Measurements from ENCODE around the gene PRKCSH. TPM values are rescaled to one million over a fixed set of nuclear protein-coding genes. Genes with fewer than 3 reads are reported as not detected.
A peak's percentile ranks its signal among the peaks of the same experiment; 100 is the strongest.
"Not testable (repeated sequence)": the region's sequence is repeated elsewhere in the genome, so short reads cannot be mapped to it uniquely, and the experiment has no call there.

PRKCSH gene, protein sequence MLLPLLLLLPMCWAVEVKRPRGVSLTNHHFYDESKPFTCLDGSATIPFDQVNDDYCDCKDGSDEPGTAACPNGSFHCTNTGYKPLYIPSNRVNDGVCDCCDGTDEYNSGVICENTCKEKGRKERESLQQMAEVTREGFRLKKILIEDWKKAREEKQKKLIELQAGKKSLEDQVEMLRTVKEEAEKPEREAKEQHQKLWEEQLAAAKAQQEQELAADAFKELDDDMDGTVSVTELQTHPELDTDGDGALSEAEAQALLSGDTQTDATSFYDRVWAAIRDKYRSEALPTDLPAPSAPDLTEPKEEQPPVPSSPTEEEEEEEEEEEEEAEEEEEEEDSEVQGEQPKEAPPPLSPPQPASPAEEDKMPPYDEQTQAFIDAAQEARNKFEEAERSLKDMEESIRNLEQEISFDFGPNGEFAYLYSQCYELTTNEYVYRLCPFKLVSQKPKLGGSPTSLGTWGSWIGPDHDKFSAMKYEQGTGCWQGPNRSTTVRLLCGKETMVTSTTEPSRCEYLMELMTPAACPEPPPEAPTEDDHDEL
- 100 TPM for total RNA-seq
- long read RNA-seq, partial matches to known transcripts = 11 of 44 reads
- long read RNA-seq, other reads (novel, unspliced or antisense) = 31 of 44 reads

DNA sequence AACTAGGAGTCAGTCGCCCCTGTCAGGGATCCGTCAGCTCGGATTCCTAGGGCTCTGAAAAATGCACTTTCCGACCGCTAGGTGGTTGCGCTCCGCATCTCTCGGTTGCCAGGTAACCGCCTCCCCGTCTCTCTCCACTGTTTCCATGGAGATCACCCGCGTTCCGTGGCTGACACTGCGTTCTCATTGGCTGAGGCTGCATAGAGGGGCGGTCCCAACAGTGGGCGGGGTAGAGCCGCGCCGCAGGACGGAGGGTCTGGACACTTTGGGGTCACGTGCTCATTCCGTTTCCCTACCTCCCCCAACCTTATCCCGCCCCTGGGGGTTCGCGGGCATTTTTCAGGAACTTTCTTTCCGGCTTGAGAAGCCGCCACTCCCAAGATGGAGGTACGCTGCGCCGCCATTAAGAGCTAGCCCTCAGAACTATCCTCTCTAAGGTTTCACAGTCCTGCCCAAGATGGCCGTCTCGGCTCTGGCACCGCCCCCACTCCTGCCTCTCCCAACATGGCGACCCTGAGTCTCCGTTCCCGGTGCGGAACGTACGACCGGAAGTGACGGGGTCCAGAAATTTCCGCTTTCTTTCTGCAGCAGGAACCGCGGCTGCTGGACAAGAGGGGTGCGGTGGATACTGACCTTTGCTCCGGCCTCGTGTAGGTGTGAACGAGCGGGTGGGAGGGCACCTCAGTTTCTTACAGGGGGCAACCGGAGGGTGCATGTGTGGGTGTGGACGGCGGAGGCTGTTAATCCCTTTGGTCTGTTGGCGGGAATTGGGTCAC lies at the start of gene PRKCSH, which contains the start of gene ODAD3:
Gene PRKCSH, plus strand, starts transcription at position 579 of the 776 bp plus-strand sequence. CDS start 483 bp downstream, outside the sequence.
Gene ODAD3, minus strand, starts transcription at position 65 of the 776 bp plus-strand sequence. CDS start 105 bp downstream, outside the sequence.
- intact Hi-C loops (cut with DNase I) = loop anchor here (2.0 kb wide), 1 partner anchor 54 kb away; no protein-coding TSS in a partner anchor

DNA sequence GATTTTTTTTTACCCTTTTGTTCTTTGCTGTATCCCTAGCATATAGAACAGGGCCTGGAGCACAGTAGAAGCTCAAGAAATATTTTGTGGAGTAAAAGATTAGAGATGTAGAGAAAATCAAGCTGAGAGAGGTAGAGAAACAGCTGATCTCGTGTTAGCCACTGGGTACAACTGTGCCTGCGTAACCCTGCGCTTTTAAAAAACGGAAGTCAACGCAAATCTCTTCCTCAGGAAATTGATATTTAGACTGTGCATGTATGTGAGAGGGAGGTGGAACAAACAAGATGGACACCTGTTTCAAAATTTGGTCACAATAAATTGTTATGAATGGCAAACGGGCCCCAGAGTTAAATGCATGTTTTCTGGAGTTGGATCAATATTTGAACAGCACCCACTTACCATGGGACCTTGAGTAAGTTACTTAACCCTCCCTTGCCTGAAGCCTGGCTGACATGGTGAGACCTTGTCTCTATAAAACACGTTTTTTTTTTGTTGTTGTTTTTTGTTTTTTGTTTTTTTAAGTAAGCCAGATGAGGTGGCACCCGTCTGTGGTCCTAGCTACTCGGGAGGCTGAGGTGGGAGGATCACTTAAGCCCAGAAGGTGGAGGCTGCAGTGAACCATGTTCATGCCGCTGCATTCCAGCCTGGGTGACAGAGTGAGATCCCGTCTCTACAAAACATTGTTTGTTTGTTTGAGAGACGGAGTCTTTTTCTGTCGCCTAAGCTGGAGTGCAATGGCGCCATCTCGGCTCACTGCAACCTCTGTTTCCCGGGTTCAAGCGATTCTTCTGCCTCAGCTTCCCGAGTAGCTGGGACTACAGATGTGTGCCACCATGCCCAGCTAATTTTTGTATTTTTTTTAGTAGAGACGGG lies 48.0 kb upstream of the PRKCSH start:
- intact Hi-C loops (cut with DNase I) = no loop called here
- no peak for DNase-seq (ENCODE audit: low spot score)

More for the DNA sequence above, at the start of gene PRKCSH, which contains the start of gene ODAD3:
- DNase-seq (ENCODE audit: low spot score) = peak; percentile 100

DNA sequence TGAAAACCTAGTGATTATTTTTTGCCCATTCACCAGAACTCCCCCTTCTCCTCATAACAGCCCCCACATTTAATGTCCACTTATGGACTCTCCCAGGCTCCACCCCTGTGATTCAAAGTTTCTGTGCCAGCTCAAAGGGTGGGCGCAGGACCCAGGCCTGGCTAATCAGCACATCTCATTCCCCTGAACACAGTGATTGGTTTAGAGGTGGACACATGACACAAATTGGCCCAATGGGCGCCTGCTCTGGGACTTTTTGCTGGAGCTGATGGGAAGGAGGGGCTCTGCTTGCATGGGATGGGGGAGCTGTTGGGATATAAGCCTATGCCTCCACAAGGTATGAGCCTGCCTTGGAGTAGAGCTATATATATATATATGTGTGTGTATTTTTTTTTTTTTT lies 45.1 kb upstream of the PRKCSH start:
- intact Hi-C loops (cut with DNase I) = no loop called here
- no peak for DNase-seq (ENCODE audit: low spot score)

DNA sequence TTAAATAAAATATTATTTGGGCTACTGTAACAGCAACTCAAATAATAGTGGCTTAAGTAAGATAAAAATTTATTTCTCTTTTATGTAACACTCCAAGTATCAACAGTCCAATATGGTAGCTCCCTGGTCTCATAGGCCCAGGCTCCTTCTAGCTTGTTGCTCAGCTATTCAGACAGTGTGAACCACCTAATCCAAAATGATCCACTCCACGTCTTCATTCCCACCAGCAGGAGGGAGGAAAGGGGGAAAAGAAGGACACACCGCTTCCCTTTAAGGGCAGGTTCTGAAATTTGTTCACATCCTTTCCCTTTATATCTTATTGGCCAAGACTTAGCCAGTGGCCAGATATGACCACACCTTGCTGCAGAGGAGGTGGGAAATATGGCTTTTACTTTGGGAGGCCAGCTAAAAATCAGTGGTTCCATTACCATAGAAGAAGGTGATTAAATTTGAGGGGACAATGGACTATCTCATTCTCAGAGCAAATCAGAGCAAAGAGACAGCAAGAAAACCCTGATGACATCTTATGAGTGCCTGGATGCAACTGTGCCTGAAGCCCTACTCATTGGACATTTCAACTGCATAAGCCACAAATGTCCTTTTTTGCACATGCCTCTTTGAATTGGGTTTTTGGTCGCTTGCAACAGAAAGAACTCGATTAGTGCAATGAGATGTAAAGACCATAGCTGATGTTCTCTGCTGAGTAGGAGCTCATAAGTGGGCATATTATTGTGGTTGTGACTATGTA lies 44.3 kb upstream of the PRKCSH start:
- intact Hi-C loops (cut with DNase I) = no loop called here
- no peak for DNase-seq (ENCODE audit: low spot score)

DNA sequence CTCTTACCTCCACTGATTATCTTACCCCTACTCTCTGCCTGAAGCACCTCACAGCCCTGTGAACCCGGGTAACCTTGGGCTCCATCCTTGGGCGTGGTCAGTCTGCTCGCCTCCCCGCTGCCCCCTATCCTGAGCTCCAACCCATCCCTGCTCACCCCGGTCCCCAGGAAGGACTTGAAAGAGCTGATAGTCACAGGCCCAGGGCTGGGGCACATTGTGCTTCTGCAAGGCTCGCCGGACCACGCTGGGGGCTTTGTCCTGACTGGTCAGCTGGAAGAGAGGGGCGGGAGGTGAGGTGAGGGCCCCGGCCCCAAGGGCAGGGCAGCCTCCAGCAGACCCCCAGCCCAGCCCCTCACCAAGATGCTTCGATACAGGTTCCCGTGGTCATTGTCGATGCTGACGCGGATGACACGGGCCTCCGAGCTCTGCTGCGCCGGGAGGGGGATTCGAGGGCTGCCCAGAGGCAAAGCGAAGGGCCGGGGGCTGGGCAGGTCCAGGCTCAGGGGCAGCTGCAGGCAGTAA lies 38.3 kb upstream of the PRKCSH start:
- no peak for DNase-seq (ENCODE audit: low spot score)
- intact Hi-C loops (cut with DNase I) = no loop called here

DNA sequence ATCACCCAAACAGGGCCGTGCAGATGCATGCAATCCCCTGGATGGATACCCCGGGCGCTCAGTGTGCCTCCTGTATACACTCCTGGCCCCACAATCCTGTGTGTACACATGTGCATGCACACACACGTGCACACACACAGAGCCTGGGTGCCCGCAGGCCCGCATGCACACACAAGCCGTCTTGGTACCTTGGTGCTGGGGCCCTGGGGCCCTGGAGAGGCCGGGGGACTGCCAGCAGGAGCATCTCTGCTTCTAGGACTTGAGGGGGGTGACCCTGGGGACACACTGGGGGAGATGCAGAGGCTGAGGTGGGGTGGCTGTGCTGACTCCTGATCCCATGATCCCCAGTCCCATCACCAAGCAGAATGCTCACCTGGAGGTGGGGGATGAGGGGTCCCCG lies 35.8 kb upstream of the PRKCSH start:
- intact Hi-C loops (cut with DNase I) = no loop called here
- no peak for DNase-seq (ENCODE audit: low spot score)

DNA sequence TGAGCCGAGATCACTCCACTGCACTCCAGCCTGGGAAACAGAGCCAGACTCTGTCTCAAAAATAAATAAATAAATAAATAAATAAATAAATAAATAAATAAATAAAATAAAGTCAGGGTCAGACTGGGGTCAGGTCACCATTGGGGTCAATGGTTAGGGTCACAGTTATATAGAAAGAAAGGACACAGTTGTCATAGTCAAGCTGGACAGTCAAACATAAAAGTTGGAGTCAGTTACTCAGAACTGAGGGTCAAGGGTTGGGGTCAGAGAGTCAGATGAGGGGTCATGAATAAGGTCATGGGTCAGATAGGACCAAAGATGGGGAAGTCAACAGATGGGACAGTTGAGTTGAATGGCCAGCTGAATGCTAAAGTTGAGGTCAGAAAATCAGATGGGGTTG lies 34.6 kb upstream of the PRKCSH start:
- intact Hi-C loops (cut with DNase I) = no loop called here
- no peak for DNase-seq (ENCODE audit: low spot score)

DNA sequence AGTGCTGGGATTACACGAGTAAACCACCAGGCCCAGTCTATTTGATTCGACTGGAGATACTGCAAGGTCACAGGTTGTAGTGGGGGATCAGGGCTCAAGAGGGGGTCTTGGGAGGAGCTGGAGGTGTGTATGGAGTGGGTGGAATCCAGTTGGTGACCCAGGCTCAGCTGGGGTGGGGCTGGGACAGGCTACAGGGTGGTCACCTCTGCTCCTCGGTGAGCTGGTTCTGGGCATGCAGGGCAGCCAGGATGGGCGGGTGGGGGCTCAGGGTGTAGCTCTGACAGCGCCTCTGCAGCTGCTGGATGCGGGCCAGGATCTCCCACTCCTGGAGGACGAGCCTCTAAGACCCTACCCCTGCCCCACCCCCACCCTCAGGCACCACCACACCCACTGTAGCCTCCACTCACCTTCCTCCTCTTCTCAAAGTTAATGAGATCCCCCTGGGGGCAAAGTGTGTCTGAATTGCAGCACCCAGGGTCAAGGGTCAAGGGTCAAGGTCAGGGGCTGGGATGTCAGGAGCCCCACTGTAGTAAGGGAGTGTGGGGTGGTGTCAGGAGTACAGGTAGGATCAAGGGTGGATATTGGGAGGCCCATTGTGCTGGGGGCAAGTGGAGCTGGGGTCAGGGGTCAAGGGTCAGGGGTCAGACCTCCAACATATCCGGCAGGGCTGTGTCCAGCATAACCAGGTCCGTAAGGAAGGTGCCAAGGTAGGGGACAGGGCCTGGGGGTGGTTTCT lies 33.5 kb upstream of the PRKCSH start:
- DNase-seq (ENCODE audit: low spot score) = no peak
- intact Hi-C loops (cut with DNase I) = no loop called here

DNA sequence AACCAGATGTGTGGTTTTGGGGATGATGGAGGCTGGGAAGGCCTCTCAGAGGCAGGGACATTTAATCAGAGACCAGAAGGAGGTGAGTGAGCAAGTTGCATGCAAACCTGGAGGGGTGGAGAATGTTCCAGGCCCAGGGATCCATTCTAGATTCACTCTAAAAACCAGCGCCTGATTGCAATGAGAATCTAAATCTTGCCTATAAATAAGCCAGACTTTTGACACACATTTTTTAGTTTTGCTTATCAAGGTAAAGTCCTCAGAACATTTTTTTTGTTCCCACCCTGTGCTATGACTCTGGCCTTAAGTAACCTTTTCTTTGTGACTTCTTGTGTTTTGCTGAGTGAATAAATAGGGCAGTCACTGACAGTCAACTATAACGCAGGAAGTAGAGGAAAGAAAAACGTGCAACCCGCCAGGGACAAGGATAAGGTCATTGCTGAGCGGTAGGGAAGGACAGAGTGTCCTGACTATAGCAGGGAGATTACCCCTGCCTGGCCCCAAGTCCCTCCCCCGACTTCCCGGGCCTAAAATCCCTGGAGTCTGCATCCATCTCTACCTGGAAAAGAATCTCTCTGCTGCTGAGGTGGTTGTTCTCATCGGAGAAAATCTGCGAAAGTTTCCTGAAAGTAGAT lies 30.7 kb upstream of the PRKCSH start:
- intact Hi-C loops (cut with DNase I) = no loop called here
- DNase-seq (ENCODE audit: low spot score) = no peak

DNA sequence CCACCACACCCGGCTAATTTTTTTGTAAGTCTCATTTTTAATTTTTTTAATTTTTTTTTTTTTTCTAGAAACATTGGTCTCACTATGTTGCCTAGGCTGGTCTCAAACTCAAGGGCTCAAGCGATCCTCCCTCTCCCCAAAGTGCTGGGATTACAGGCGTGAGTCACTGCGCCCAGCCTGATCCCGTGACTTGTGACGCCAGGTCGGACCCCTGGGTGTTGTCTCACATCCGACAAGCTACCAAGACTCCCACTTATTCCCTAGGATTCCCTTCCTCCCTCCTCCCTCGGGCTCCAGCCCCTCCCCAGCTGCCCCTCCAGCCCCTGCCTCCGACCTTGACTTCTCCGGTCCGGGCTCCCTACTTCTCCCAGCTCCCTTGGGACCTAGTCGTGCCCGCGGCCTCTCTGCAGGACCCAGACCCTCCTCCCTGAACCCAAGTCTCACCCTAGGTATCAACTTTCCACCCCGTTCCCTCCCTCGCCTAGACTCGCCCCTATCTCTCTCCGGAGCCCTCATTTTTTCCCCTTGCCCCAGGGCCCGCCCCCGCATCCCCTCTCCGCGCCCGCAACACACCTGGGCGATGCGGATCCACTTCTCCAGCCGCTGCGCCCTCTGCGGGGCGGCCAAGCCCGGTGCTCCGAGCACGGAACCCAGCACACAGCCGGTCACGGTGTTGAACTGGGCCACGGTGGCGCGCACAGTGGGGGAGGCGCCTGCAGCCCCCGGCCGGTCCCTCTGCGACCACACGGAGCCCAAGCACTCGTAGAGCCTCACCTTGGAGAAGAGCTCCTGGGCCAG lies 29.4 kb upstream of the PRKCSH start:
- intact Hi-C loops (cut with DNase I) = no loop called here
- no peak for DNase-seq (ENCODE audit: low spot score)

DNA sequence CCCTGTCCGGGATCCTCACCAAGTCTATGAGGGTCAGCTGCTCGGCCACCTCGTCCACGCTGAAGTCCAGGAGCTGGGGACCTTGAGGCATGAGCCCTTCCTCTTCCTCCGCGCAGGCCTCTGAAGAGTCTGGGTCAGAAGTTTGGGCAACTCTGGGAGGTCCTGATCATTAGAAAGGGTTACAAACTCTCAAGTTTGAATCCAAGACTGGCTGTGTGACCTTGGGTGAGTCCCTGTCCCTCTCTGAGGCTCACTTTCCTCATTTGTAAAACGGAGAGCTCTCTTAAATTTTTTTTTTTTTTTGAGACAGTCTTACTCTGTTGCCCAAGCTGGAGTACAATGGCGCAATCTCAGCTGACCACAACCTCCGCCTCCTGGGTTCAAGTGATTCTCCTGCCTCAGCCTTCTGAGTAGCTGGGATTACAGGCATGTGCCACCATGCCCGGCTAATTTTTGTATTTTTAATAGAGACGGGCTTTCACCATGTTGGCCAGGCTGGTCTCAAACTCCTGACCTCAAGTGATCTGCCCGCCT lies 28.7 kb upstream of the PRKCSH start:
- intact Hi-C loops (cut with DNase I); DNase-seq (ENCODE audit: low spot score): not testable (repeated sequence)

DNA sequence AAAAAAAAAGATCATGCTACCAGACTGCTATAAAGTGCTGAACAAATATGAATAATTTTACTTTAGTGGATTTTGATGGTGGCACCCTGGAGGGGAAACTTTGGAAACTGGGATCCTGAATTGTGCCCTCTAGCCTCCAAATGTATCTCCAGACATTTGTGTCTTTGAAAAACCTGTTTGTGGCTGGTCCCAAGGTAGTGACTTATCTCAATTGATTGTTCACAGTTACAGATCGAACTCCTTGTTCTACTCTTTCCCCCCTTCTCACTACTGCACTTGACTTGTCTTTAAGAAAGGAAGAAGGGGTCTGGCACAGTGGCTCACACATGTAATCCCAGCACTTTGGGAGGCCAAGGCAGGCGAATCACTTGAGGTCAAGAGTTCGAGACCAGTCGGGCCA lies 26.8 kb upstream of the PRKCSH start:
- DNase-seq (ENCODE audit: low spot score) = no peak
- intact Hi-C loops (cut with DNase I) = no loop called here

DNA sequence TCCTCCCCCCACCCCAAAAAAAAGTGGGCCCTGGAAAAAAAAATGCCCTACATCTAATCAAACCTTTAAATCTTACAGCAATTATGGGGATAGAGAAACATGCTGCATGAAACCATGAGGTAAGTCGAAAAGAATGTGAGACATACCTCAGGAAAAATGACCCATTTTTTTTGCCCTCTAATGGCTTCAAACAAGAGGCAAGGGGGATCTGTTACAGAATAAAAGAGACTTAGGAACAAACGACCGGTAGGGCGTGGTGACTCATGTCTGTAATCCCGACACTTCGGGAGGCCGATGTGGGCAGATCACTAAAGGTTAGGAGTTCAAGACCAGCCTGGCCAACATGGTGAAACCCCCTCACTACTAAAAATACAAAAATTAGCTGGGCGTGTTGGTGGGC lies 24.8 kb upstream of the PRKCSH start:
- no peak for DNase-seq (ENCODE audit: low spot score)

DNA sequence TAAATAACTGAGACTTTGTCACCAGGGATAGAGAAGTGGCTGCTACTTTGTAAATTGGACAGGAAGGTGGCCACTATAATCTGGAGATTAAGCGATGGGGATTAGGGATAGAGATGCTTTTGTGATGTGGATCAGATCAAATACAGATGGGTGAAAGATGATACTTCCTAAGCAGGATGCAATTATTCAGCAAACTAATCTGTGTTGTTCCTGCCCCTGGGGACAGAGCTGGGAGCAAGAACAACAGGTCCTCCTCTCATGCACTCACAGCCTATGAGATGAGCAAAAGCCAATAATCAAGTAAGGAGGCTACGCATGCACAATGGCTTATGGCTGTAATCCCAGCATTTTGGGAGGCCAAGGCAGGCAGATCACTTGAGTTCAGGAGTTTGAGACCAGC lies 20.9 kb upstream of the PRKCSH start:
- no peak for DNase-seq (ENCODE audit: low spot score)
- intact Hi-C loops (cut with DNase I) = no loop called here

More for the DNA sequence above, 24.8 kb upstream of the PRKCSH start:
- intact Hi-C loops (cut with DNase I) = no loop called here

DNA sequence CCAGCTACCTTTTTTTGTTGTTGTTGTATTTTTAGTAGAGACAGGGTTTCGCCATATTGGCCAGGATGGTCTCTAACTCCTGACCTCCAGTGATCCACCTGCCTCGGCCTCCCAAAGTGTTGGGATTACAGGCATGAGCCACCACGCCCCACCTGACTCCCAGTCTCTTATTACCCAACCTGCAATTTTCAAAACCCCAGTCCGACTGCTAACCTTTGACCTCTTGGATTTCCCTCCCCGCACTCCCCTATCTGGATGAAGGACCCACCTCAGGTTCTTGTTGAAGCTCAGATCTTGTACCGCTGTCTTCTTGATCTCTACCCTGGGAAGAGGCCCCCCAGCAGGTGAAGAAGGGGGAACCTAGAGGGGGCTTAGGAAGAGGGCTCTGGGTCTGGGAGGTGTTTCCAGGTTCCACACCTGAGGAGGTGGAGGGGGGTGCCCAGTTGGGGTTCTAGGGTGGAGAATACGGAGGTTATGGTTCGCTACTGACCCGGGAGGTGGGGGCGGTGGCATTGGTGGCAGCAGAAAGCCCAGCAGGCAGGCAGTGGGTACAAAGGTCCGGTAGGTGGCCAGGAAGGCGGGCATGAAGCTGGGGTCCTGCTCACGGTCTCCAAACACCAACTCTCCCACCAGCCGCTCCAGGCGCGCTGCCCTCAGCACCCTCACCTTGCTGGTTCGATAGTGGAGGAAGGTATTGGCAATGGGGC lies 18.9 kb upstream of the PRKCSH start:
- intact Hi-C loops (cut with DNase I) = no loop called here

More for the DNA sequence above, 18.9 kb upstream of the PRKCSH start:
- DNase-seq (ENCODE audit: low spot score) = no peak

Data from cardiac septum (tissue), 1 donor.